B cell (primary cell): ENCODE measurements around the gene TIFAB. TPM values are rescaled to one million over a fixed set of nuclear protein-coding genes. Genes with fewer than 3 reads are reported as not detected.
A peak's percentile ranks its signal among the peaks of the same experiment; 100 is the strongest.

Source experiments
- ATAC-seq: fragments of 200-7000 bp; cut with Tn5 transposase; one replicate; pipeline ENCODE4 v1.10.0; 2021; ENCODE audit warnings: low read depth, mild to moderate bottlenecking, moderate number of reproducible peaks, moderate library complexity
- CTCF ChIA-PET: fragments of 350-600 bp; sonication (Branson Sonifier 250); formaldehyde crosslinking; loops from one replicate; lab custom pipeline; 2021; ENCODE audit warnings: antibody characterized with exemption, inconsistent platforms; lab: Charles Lee
- POLR2A ChIA-PET: fragments of 350-600 bp; sonication (Branson Sonifier 250); formaldehyde crosslinking; loops from one replicate; lab custom pipeline; 2021; ENCODE audit warnings: antibody characterized with exemption; lab: Charles Lee
- DNase-seq: peaks from one replicate; pipeline ENCODE4 v3.0.0; 2013
- H2AFZ ChIP-seq: 2 replicates; pipeline ENCODE4 v1.6.1; 2012; ENCODE audit warnings: mild to moderate bottlenecking, low read depth, low read length; ENCODE audit not compliant: insufficient read depth, poor library complexity, severe bottlenecking
- H3K27ac ChIP-seq, 2 donors: 1 replicate in 1 of 2; 2 replicates in 1 of 2; pipeline ENCODE4 v1.5.1; 2012 to 2013; ENCODE audit warnings: low read length in 2 of 2, mild to moderate bottlenecking in 2 of 2, moderate library complexity in 1 of 2
- H3K27me3 ChIP-seq, 4 experiments: fragments of 200-600 bp in 1 of 4; sonication (generic) in 1 of 4; replicated peaks in 1 of 4; 1 replicate in 2 of 4; 2 replicates in 2 of 4; pipeline versions ENCODE4 v1.6.1 to v1.7.0; 2013 to 2016; ENCODE audit warnings: low read length in 3 of 4, mild to moderate bottlenecking in 2 of 4, mixed read lengths in 1 of 4, moderate library complexity in 1 of 4; ENCODE audit not compliant: insufficient read depth in 4 of 4, control insufficient read depth in 3 of 4; ENCODE audit errors: control extremely low read depth in 1 of 4
- H3K36me3 ChIP-seq, 2 experiments: replicated peaks in 1 of 2; 1 replicate in 1 of 2; 2 replicates in 1 of 2; pipeline versions ENCODE4 v1.6.1 to v1.7.1; 2013; ENCODE audit warnings: low read length in 1 of 2; ENCODE audit not compliant: insufficient read depth in 2 of 2, control insufficient read depth in 1 of 2; ENCODE audit errors: control extremely low read depth in 1 of 2, extremely low read depth in 1 of 2
- H3K4me1 ChIP-seq, 2 donors: fragments of 200-600 bp in 1 of 2; sonication (generic) in 1 of 2; 1 replicate in 1 of 2; 2 replicates in 1 of 2; pipeline versions ENCODE4 v1.5.1 to v1.6.1; 2013 to 2017; ENCODE audit warnings: low read length in 2 of 2; ENCODE audit not compliant: control insufficient read depth in 2 of 2, insufficient read depth in 2 of 2
- H3K4me2 ChIP-seq: replicated peaks from 2 replicates; pipeline ENCODE3; 2012; ENCODE audit warnings: mild to moderate bottlenecking, low read depth, low read length; ENCODE audit not compliant: poor library complexity, severe bottlenecking
- H3K4me3 ChIP-seq, 5 experiments: fragments of 200-600 bp in 1 of 5; sonication (generic) in 1 of 5; 1 replicate in 3 of 5; 2 replicates in 2 of 5; pipeline versions ENCODE4 v1.5.1 to v1.7.0; 2011 to 2016; ENCODE audit warnings: low read length in 4 of 5, mild to moderate bottlenecking in 4 of 5, low read depth in 2 of 5, control low read depth in 1 of 5, moderate library complexity in 1 of 5; ENCODE audit not compliant: insufficient read depth in 1 of 5; ENCODE audit errors: control extremely low read depth in 1 of 5, extremely low read depth in 1 of 5
- H3K79me2 ChIP-seq: fragments of 200-600 bp; sonication (generic); one replicate; pipeline ENCODE4 v1.6.0; 2016; ENCODE audit warnings: low read length; ENCODE audit not compliant: control insufficient read depth, insufficient read depth
- H3K9ac ChIP-seq: fragments of 200-600 bp; sonication (generic); 2 replicates; pipeline ENCODE4 v1.6.1; 2017; ENCODE audit warnings: mild to moderate bottlenecking, low read length, moderate library complexity
- H3K9me3 ChIP-seq, 3 donors: one replicate each; pipeline versions ENCODE4 v1.6.1 to v1.7.1; 2013; ENCODE audit warnings: low read length in 2 of 3; ENCODE audit not compliant: control insufficient read depth in 2 of 3, insufficient read depth in 1 of 3; ENCODE audit errors: control extremely low read depth in 1 of 3
- H4K20me1 ChIP-seq: 2 replicates; pipeline ENCODE4 v1.6.0; 2012; ENCODE audit warnings: mild to moderate bottlenecking, low read length; ENCODE audit not compliant: insufficient read depth, control insufficient read depth, poor library complexity, severe bottlenecking
- H3K27ac Mint-ChIP-seq: one replicate; pipeline ENCODE4 v1.8.0; 2021; ENCODE audit warnings: mixed read lengths
- H3K27me3 Mint-ChIP-seq: one replicate; pipeline ENCODE4 v1.8.0; 2021; ENCODE audit warnings: mixed read lengths
- H3K4me1 Mint-ChIP-seq: one replicate; pipeline ENCODE4 v1.8.0; 2021; ENCODE audit warnings: mixed read lengths
- H3K4me3 Mint-ChIP-seq: one replicate; pipeline ENCODE4 v1.8.0; 2021; ENCODE audit warnings: mixed read lengths
- H3K9me3 Mint-ChIP-seq: one replicate; pipeline ENCODE4 v1.8.0; 2022; ENCODE audit warnings: mixed read lengths; ENCODE audit not compliant: insufficient read depth
- EZH2 ChIP-seq: IDR thresholded peaks from 2 replicates; pipeline ENCODE4 v1.6.1; 2012; ENCODE audit warnings: borderline replicate concordance, low read depth, mild to moderate bottlenecking, moderate library complexity, low read length; ENCODE audit not compliant: insufficient read depth, poor library complexity, severe bottlenecking
- WGBS: methylation state at CpG from one replicate; pipeline ENCODE4 v1.1.5; 2013; ENCODE audit warnings: missing lambda C conversion rate; ENCODE audit not compliant: insufficient coverage; 5-methylcytosine and 5-hydroxymethylcytosine counted together
- intact Hi-C: fragments of 100-400 bp; cut with micrococcal nuclease; formaldehyde crosslinking; loops from one replicate; pipeline ENCODE4 v1.10.0; 2022
- polyA plus RNA-seq: library from polyadenylated mRNA; depleted of rRNA; stranded (reverse); fragments of >200 nt; gene quantifications from 2 replicates; pipeline ENCODE4 v1.2.3, GENCODE V29; 2012
- total RNA-seq, 2 donors: library from RNA; stranded (reverse); fragments of 120-200 nt in 1 of 2; gene quantifications; 1 replicate in 1 of 2; 2 replicates in 1 of 2; pipeline versions ENCODE4 v1.2.3 to v1.2.4, GENCODE V29; 2013 to 2022
- TF ChIP-seq, protein P1 (sequence below): fragments of 200-600 bp; IDR thresholded peaks from one replicate; pipeline ENCODE4 v1.8.0; 2022; ENCODE audit warnings: antibody characterized with exemption, mild to moderate bottlenecking

TIFAB gene
- total and polyA plus RNA-seq, 2 donors (not counting 1 experiment from before 2014, with no cell fraction given): not detected

DNA sequence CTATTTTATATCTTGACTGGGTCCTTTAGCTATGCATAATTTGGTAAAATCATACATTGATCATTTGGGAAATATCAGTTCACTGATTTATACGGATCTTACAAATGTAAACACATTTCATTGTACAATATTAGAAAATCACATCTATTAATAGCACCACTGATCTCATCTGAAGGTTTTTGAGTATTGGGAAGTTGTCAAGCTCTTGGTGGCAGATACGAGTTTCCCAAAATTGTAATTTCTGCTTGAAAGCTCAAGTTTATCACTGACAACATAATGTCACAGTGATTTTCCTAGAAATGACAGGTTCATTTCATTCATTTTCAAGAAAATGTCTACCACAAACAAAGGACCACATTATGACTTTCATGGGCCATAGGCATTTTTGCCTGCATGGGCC lies 50.1 kb downstream of the TIFAB start:
- POLR2A ChIA-PET: interaction anchor here (0.6 kb wide), 1 partner anchor 10 kb away, joined by 6 read pairs; no protein-coding TSS in a partner anchor
- Histone ChIP-seq H3K9me3 (peaks cover 0 to 7% (median 3%) of the 10 kb centered on the region in 3 donors), H3K27ac (no peak overlapping the region), H4K20me1 (no peaks in the 10 kb centered on the region), H3K9ac (no peak overlapping the region), H3K4me1 (peaks cover 20 to 23% of the 10 kb centered on the region in 2 donors), H3K4me2 (no peak overlapping the region), H2AFZ (no peak overlapping the region), H3K79me2 (peaks cover 18% of the 10 kb centered on the region), H3K27me3 (no peaks in the 10 kb centered on the region), H3K4me3 (no peak overlapping the region), H3K36me3 (no peaks in the 10 kb centered on the region)
- intact Hi-C loops: no loop called here
- H3K4me1 Mint-ChIP-seq: peaks cover 21% of the 10 kb centered on the region
- no peak for TF ChIP-seq EZH2
- TF ChIP-seq, protein P1, sequence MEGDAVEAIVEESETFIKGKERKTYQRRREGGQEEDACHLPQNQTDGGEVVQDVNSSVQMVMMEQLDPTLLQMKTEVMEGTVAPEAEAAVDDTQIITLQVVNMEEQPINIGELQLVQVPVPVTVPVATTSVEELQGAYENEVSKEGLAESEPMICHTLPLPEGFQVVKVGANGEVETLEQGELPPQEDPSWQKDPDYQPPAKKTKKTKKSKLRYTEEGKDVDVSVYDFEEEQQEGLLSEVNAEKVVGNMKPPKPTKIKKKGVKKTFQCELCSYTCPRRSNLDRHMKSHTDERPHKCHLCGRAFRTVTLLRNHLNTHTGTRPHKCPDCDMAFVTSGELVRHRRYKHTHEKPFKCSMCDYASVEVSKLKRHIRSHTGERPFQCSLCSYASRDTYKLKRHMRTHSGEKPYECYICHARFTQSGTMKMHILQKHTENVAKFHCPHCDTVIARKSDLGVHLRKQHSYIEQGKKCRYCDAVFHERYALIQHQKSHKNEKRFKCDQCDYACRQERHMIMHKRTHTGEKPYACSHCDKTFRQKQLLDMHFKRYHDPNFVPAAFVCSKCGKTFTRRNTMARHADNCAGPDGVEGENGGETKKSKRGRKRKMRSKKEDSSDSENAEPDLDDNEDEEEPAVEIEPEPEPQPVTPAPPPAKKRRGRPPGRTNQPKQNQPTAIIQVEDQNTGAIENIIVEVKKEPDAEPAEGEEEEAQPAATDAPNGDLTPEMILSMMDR: no peak
- WGBS: 100% methylated on average over 1 of the region's 2 CpGs
- H3K27ac Mint-ChIP-seq: no peak overlapping the region
- H3K4me3 Mint-ChIP-seq: no peak overlapping the region
- DNase-seq (no peak), ATAC-seq (no peak)
- no peaks in the 10 kb centered on the region for H3K9me3 Mint-ChIP-seq
- H3K27me3 Mint-ChIP-seq: peaks cover 2% of the 10 kb centered on the region
- CTCF ChIA-PET: interaction anchor here (1.2 kb wide), 1 partner anchor 27 kb away, joined by 3 read pairs; no protein-coding TSS in a partner anchor

DNA sequence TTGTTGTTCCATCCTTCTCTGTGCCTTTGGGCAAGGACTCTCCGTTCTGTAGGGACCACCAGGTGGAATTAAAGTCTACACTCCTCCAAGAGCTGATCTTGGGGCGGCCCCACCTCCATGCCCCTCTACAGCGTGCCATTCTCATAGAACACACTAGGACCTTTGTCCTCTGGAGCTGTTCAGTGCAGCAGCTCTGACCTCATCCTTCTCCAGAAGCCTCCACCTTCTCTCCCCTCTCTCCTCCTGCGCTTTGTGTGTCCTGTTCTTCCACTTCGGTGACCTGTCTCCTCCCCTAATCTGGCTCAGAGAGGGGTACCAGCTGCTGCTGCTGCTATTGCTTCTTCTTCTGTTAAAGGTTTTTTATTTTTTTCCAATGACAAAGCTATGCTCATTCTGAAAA lies 51.3 kb downstream of the TIFAB start:
- no peak overlapping the region for H3K27ac ChIP-seq
- no peaks in the 10 kb centered on the region for H3K9me3 Mint-ChIP-seq
- WGBS: 76% methylated on average over 5 of the region's 5 CpGs
- CTCF ChIA-PET: interaction anchor here (1.2 kb wide), 1 partner anchor 28 kb away, joined by 3 read pairs; no protein-coding TSS in a partner anchor
- no peaks in the 10 kb centered on the region for H3K36me3 ChIP-seq
- no peak overlapping the region for H3K27ac Mint-ChIP-seq
- H3K4me2 ChIP-seq: no peak overlapping the region
- DNase-seq (no peak), ATAC-seq (no peak)
- peak overlapping the region; percentile 92 for H3K4me3 Mint-ChIP-seq
- peaks cover 29% of the 10 kb centered on the region for H3K79me2 ChIP-seq
- POLR2A ChIA-PET: no interaction called here
- H3K4me1 ChIP-seq: peaks cover 30 to 32% of the 10 kb centered on the region in 2 donors
- no peak for TF ChIP-seq EZH2
- TF ChIP-seq, protein P1: no peak
- no peak overlapping the region for H3K4me3 ChIP-seq
- H3K4me1 Mint-ChIP-seq: peaks cover 31% of the 10 kb centered on the region
- peaks cover 7% of the 10 kb centered on the region for H4K20me1 ChIP-seq
- H3K27me3 ChIP-seq: no peaks in the 10 kb centered on the region
- peaks cover 0 to 7% (median 3%) of the 10 kb centered on the region in 3 donors for H3K9me3 ChIP-seq
- peaks cover 2% of the 10 kb centered on the region for H3K27me3 Mint-ChIP-seq
- no peak overlapping the region for H3K9ac ChIP-seq
- H2AFZ ChIP-seq: no peak overlapping the region
- intact Hi-C loops: no loop called here
